IPS-15b (cell line): ENCODE measurements around the gene LCNL1.

Experiments used
- H3K27me3 ChIP-seq: one replicate; pipeline ENCODE4 v1.6.1; 2013; ENCODE audit warnings: low read length; ENCODE audit not compliant: control insufficient read depth, insufficient read depth
- H3K36me3 ChIP-seq: one replicate; pipeline ENCODE4 v1.6.1; 2013; ENCODE audit warnings: low read length; ENCODE audit not compliant: control insufficient read depth, insufficient read depth
- H3K4me1 ChIP-seq: one replicate; pipeline ENCODE4 v1.6.1; 2013; ENCODE audit warnings: mild to moderate bottlenecking, low read length; ENCODE audit not compliant: control insufficient read depth, insufficient read depth
- H3K4me3 ChIP-seq: one replicate; pipeline ENCODE4 v1.5.1; 2013; ENCODE audit warnings: low read depth, low read length
- H3K9ac ChIP-seq: one replicate; pipeline ENCODE4 v1.6.1; 2013; ENCODE audit warnings: low read depth, mild to moderate bottlenecking, low read length
- H3K9me3 ChIP-seq: one replicate; pipeline ENCODE4 v1.6.1; 2013; ENCODE audit warnings: mild to moderate bottlenecking, low read length; ENCODE audit not compliant: control insufficient read depth, insufficient read depth

The LCNL1 gene

DNA sequence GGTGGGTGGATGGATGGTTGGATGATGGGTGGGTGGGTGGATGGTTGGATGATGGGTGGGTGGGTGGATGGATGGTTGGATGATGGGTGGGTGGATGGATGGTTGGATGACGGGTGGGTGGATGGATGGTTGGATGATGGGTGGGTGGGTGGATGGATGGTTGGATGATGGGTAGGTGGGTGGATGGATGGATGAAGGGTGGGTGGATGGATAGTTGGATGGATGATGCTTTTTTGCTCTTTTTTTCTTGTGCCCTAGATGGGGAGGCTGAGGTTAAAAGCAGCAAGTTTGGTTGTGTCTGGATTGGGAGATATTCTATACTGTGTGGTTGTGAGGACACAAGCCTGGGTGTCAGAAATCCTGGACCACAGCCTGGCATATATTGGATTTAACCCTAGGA lies 25.3 kb upstream of the LCNL1 start:
- Histone ChIP-seq H3K9me3 (no peaks in the 10 kb centered on the region), H3K4me1 (no peaks in the 10 kb centered on the region), H3K4me3 (no peak overlapping the region), H3K9ac (no peak overlapping the region), H3K36me3 (no peaks in the 10 kb centered on the region), H3K27me3 (no peaks in the 10 kb centered on the region)

GRCh38 chr9:136957901-136958300 lies 24.9 kb upstream of the LCNL1 start:
- no peaks in the 10 kb centered on the region for H3K4me1 ChIP-seq
- H3K4me3 ChIP-seq = no peak overlapping the region
- no peak overlapping the region for H3K9ac ChIP-seq
- H3K27me3 ChIP-seq = no peaks in the 10 kb centered on the region
- H3K9me3 ChIP-seq = no peaks in the 10 kb centered on the region
- H3K36me3 ChIP-seq = no peaks in the 10 kb centered on the region

GRCh38 chr9:136958473-136958872 lies 24.3 kb upstream of the LCNL1 start:
- no peaks in the 10 kb centered on the region for H3K4me1 ChIP-seq
- no peak overlapping the region for H3K4me3 ChIP-seq
- H3K36me3 ChIP-seq = no peaks in the 10 kb centered on the region
- H3K9me3 ChIP-seq = no peaks in the 10 kb centered on the region
- H3K9ac ChIP-seq = no peak overlapping the region
- no peaks in the 10 kb centered on the region for H3K27me3 ChIP-seq

DNA sequence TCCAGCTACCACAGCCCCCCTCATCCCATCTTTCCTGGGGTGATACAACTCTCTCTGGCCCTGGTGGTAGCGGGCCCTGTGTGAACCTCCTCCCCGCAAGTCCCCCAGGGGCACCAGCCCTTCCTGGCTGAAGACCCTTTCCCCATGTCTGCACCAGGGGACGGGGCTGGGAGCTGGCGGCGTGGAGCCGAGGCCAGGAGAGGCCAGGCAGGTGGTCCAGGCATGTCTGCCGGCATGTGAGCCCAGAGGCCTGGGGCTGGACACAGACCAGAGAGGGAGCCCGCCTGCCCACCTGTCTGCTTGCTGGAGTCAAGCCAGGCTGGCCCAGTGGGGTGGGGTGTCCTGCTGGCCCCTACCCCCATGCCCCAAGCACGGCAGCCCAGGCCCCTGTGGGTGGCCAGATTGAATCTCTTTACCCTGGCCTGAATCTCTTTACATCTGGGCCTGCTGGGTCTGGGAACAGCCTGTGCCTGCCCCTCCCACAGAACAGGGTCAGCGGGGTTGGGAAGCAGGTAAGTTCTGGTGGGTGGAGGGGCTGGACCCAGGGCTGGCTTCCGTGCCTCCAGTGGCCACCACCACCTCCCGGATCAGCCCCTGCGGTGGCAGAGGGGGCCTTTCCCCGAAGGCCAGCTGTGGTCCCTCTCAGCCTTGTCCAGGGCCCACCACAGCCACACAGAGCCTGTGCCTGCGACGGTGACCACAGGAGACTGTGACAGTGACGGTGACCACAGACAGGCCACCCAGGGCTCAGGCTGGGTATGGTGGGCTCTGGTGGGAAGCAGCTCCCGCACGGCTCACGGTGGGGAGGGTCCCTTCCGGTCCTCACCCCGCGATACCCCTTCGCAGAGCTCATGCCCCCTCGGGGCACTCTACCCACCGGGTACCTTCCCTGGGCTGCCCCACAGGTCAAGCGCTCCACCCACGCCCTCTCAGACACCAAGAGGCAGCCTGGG lies 23.6 kb upstream of the LCNL1 start:
- Histone ChIP-seq H3K9ac (no peak overlapping the region), H3K4me1 (no peaks in the 10 kb centered on the region), H3K9me3 (no peaks in the 10 kb centered on the region), H3K36me3 (no peaks in the 10 kb centered on the region), H3K4me3 (no peak overlapping the region), H3K27me3 (no peaks in the 10 kb centered on the region)

GRCh38 chr9:136960212-136960937 lies 22.4 kb upstream of the LCNL1 start:
- Histone ChIP-seq H3K9me3 (no peaks in the 10 kb centered on the region), H3K4me3 (no peak overlapping the region), H3K36me3 (no peaks in the 10 kb centered on the region), H3K27me3 (no peaks in the 10 kb centered on the region), H3K4me1 (no peaks in the 10 kb centered on the region), H3K9ac (no peak overlapping the region)

GRCh38 chr9:136960938-136961275 lies 21.9 kb upstream of the LCNL1 start:
- H3K4me1 ChIP-seq = peaks cover 3% of the 10 kb centered on the region

GRCh38 chr9:136961279-136962065 lies 21.3 kb upstream of the LCNL1 start:
- no peak overlapping the region for H3K9ac ChIP-seq
- no peaks in the 10 kb centered on the region for H3K36me3 ChIP-seq
- no peaks in the 10 kb centered on the region for H3K27me3 ChIP-seq

More at GRCh38 chr9:136960938-136961275, 21.9 kb upstream of the LCNL1 start:
- H3K36me3 ChIP-seq = no peaks in the 10 kb centered on the region
- H3K27me3 ChIP-seq = no peaks in the 10 kb centered on the region
- no peak overlapping the region for H3K4me3 ChIP-seq
- no peak overlapping the region for H3K9ac ChIP-seq
- no peaks in the 10 kb centered on the region for H3K9me3 ChIP-seq

GRCh38 chr9:136962163-136962562 lies 20.6 kb upstream of the LCNL1 start:
- no peaks in the 10 kb centered on the region for H3K9me3 ChIP-seq
- no peak overlapping the region for H3K4me3 ChIP-seq
- H3K4me1 ChIP-seq = peaks cover 7% of the 10 kb centered on the region
- H3K36me3 ChIP-seq = no peaks in the 10 kb centered on the region
- H3K9ac ChIP-seq = no peak overlapping the region
- no peaks in the 10 kb centered on the region for H3K27me3 ChIP-seq

More at GRCh38 chr9:136961279-136962065, 21.3 kb upstream of the LCNL1 start:
- no peaks in the 10 kb centered on the region for H3K9me3 ChIP-seq
- peaks cover 7% of the 10 kb centered on the region for H3K4me1 ChIP-seq
- H3K4me3 ChIP-seq = no peak overlapping the region

DNA sequence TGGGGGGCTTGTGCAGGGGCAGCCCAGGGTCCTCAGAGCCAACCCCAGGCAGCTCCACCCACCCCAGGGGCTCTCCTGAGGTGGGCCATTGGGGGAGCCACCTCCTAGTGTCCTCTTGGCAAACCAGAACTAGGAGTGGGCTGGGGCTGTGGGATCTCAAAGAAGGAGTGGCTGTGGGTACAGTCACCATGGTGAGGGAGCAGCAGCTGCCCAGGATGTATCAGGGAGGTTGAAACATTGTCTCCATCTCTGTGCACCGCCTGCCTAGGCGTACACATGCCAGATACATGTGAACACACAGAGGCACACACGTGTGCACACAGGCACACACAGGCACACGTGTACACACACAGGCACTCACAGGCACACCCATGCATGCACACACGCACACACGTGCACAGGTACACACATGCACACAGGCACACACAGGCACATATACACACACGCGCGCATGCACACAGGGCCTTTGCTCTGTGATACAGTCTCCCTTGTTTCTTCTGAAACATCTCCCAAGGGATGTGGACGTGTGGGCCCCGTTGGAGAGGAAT lies 20.0 kb upstream of the LCNL1 start:
- Histone ChIP-seq H3K27me3 (no peaks in the 10 kb centered on the region), H3K9me3 (no peaks in the 10 kb centered on the region), H3K4me1 (peaks cover 7% of the 10 kb centered on the region)

GRCh38 chr9:136963341-136963740 lies 19.5 kb upstream of the LCNL1 start:
- no peaks in the 10 kb centered on the region for H3K27me3 ChIP-seq
- no peaks in the 10 kb centered on the region for H3K9me3 ChIP-seq
- H3K4me3 ChIP-seq = no peak overlapping the region
- H3K9ac ChIP-seq = no peak overlapping the region
- H3K4me1 ChIP-seq = peaks cover 7% of the 10 kb centered on the region
- H3K36me3 ChIP-seq = no peaks in the 10 kb centered on the region

More for the DNA sequence above, 20.0 kb upstream of the LCNL1 start:
- Histone ChIP-seq H3K4me3 (no peak overlapping the region), H3K36me3 (no peaks in the 10 kb centered on the region), H3K9ac (no peak overlapping the region)

DNA sequence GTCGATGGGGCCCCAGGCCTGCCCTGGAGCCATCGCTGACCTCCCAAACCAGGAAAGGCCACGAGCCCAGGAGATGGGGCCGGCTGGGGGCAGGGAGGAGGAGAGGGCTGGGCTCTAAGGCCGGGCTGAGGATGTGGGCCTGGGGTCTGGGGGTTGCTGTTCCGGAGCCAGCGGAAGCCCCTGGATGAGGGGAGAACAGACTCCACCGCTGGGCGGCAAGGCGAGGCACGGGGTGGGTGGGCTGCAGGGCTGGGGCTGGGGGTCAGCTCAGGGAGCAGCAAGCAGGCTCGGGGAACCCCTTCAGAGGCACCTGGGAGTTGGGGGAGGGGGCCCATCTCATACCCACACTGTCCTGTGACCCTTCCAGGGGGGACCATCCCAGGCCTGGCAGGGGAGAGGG lies 19.0 kb upstream of the LCNL1 start:
- Histone ChIP-seq H3K4me1 (peaks cover 7% of the 10 kb centered on the region), H3K9me3 (no peaks in the 10 kb centered on the region), H3K36me3 (no peaks in the 10 kb centered on the region), H3K4me3 (no peak overlapping the region), H3K9ac (no peak overlapping the region), H3K27me3 (no peaks in the 10 kb centered on the region)
